Thyroid gland (tissue), 4 donors: Measurements from ENCODE around the gene KRT1.

ENCODE experiments used
- POLR2A ChIP-seq, 2 donors: fragments of 450-650 bp; IDR thresholded peaks; one replicate each; pipeline ENCODE4 v1.6.1; 2017; ENCODE audit warnings: antibody characterized with exemption in 2 of 2, mild to moderate bottlenecking in 2 of 2, moderate library complexity in 1 of 2
- TF ChIP-seq, protein P1 (sequence below), 6 experiments: fragments of 200-600 bp in 3 of 6; fragments of 450-650 bp in 3 of 6; sonication (generic) in 3 of 6; IDR thresholded peaks; one replicate each; pipeline ENCODE4 v1.5.1; 2016 to 2019; ENCODE audit warnings: antibody characterized with exemption in 6 of 6, mild to moderate bottlenecking in 2 of 6, inconsistent platforms in 1 of 6, moderate library complexity in 1 of 6

DNA sequence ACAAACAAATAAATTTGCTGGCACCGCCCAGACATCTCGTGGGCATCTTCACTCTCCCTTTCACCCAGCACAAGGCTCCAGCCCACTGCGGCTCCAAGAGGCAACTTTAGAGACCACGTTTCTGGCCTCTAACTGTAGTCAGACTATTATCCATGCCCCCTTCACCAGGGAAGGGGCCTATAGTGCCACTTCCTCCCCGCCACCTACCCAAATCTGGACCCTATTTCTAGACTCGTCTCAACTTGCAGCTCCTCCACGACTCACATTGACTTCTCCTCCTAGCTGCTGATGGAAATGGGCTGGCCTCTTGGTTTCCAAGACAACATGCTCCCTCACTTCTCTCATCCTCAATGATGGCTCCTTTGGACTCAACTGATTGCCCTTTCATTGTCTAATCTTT lies 12.3 kb downstream of the KRT1 start:
- TF ChIP-seq, protein P1, sequence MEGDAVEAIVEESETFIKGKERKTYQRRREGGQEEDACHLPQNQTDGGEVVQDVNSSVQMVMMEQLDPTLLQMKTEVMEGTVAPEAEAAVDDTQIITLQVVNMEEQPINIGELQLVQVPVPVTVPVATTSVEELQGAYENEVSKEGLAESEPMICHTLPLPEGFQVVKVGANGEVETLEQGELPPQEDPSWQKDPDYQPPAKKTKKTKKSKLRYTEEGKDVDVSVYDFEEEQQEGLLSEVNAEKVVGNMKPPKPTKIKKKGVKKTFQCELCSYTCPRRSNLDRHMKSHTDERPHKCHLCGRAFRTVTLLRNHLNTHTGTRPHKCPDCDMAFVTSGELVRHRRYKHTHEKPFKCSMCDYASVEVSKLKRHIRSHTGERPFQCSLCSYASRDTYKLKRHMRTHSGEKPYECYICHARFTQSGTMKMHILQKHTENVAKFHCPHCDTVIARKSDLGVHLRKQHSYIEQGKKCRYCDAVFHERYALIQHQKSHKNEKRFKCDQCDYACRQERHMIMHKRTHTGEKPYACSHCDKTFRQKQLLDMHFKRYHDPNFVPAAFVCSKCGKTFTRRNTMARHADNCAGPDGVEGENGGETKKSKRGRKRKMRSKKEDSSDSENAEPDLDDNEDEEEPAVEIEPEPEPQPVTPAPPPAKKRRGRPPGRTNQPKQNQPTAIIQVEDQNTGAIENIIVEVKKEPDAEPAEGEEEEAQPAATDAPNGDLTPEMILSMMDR (IDR thresholded peaks at IDR 0.05) = no peak
- TF ChIP-seq POLR2A (IDR thresholded peaks at IDR 0.05) = no peak
